Activated CD4-positive, CD25-positive, alpha-beta regulatory T cell (primary cell): Measurements from ENCODE around the gene NEK11.
"Not testable (repeated sequence)": the region's sequence is repeated elsewhere in the genome, so short reads cannot be mapped to it uniquely, and the experiment has no call there.

Experiments
- DNase-seq, 4 experiments: peaks; one replicate each; lab custom pipeline; 2025; lab: John Stamatoyannopoulos, UW

Gene NEK11

DNA sequence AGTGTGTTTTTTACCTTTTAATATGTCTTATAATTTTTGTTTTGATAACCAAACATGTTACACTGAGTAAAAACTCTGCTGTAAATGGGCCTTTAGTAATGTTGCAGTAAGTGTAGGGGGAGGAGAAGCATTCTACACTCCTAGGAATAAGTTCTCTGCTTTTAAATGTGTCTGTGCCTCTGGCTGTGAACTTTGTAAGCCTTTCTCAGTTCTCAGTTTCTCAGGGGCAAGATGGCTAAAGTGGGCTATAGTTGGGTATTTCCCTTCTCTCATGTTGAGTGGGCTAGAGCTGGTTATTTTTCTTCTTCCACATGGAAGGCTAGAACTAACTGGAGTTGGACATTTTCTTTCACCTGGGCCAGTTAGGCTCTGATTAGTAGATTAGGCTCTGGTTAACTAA, 279.6 kb downstream of the NEK11 start:
- DNase-seq, result no peak

DNA sequence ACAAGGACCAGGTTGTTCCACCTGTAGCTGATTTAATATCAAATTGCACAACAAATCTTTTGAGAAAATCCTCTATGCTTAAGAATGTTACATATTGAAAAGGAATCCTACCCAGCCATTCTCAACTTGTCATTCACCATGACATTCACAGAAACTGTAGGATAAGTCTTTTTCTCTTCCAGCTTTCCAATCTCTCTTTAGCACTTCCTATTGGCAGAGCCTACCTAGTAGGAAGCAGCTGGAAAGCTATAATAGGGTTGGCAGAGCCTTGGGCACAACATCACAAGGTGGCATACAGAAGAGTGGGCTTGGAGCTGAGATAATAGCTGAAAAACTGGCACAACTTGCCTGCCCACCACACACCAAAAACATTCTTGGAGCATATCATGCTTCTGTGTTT, 287.6 kb downstream of the NEK11 start:
- DNase-seq, result no peak

DNA sequence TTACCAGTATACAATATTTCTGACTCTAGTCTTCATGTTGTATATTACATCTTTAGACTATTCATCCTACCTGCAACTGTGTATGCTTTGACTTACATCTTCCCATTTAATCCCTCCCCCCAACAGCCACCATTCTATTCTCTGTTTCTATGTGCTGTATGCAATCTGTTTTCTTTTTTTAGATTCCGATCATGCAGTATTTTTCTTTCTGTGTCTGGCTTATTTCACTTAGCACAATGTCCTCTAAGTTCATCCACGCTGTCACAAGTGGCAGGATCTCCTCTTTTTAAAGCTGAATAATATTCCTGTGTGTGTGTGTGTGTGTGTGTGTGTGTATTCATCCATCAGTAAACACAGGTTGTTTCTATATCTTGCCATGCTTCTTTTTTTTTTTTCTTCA, 288.5 kb downstream of the NEK11 start:
- no peak for DNase-seq

DNA sequence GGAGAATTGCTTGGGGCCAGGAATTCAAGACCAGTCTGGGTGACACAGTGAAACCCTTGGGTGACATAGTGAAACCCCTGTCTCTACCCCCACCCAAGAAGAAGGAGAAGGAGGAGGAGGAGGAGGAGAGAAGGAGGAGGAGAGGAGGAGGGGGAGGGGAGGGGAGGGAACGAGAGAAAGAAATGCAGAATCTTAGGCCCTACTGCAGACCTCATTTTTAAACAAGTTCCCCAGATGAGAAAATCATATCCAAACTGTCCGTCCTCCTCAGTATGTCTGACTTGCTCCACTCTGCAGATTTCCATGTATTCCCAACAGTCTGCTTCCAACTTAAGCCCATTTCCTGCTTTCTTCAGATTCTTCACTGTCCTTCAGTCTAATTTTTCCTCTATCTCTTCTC, 291.0 kb downstream of the NEK11 start:
- DNase-seq, result no peak

DNA sequence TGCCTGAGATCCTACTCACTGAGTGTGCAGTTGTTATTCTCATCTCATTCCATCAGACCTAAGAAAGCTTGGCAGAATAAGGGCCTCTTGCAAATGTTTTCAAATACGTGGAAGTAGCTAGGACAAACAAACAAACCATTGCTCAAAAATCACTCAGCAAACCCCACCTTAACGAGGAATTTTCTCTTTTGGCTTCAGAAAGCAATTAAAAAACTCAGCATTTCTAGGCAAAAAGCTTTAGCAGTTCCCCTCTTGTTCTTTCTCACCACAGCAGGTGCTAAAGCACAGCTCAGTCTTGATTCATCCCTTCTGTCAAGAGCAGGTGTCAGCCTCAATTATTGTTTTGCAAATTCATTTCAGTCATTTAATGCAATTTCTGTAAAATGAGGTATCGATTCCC, 296.3 kb downstream of the NEK11 start:
- DNase-seq, result no peak

DNA sequence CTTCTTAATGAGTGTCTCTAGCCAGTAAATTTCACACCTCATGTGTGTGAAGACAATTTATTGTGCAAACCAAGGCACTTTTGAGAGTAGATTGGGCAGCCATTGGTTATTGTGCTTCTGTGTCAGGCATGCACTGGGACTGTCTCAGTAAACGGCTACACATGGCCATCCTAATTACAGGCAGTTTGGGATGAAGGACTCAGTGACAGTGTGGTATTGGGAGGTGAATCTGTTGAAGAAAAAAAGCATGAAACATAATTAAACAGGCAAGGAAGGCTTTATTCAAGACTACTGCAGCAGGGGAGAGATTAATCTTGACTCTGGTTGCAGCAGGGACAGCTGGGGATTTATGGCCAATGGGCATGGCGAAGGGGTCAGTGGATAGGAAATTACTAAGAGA, 297.1 kb downstream of the NEK11 start:
- DNase-seq, result no peak

DNA sequence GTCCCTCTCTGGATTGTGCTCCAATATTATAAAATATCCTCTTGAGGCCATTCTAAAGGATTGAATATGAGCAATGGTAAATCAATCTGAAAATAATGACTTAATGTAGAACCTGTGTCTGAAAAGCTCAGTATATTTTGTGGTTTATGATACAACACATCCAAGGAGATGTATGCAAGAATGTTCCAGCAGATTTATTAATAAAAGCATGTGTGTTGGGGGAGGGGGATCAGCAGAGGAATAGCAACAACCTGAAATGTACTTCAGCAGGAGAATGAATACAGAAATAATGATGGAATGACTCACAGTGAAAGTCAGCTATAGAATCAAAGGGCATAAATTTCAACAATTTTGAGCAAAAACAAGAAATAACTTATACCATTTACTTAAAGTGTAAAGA, 298.2 kb downstream of the NEK11 start:
- DNase-seq, result no peak

DNA sequence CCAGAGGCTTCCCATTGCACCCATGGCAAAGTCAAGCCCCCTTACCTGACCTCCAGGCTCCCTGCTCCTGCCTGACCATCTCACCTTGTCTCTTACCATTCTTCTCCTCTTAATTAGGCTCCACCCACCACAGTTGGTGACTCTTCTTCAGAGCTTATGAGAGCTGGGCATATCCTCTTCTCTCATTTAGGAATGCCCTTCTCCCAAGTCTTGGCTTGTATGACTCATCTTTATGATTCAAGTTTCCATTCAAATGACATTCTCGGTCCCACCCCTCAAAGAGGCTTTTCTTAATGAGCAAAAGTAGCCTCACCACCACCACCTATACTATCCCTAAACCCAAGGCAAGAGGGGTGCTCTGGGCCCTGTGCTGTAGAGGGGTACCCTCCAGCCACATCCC, 299.6 kb downstream of the NEK11 start:
- DNase-seq, result no peak

DNA sequence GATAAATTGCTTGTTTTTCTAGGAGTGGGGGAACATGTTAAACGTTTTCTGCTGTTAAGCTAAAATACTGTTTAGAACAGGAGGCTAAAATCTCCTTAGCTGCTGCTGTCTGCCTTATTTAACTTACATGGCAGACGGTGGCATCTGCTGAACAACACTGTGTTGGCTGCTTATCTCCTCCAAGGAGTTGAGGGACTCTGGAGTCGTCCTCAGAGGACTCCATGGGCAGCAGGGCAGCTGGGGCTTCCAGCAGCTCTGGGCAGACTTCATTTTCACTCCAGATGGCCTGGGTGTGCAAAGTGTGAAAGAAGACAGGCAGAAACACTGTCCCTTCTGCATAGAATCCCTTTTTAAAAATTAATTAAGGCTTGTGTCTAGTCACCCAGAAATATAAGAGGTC, 302.0 kb downstream of the NEK11 start:
- DNase-seq, result no peak

DNA sequence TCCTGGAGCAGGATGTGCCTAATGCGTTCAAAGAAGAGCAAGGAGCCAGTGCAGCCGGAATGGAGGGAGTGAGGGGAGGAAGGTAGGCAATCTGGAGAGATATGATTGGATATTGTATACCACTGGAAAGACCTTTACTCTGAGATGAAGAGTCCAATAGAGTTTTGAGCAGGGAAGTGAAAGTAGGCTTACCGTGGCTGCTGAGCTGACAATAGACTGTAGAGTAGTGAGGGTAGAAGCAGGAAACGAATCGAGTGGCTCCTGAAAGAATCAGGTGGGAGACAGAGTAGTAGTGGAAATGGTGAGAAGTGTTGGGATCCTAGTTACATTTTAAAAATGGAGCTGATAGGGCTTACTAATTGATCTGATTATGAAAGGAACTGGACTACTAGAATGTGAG, 303.1 kb downstream of the NEK11 start:
- no peak for DNase-seq

DNA sequence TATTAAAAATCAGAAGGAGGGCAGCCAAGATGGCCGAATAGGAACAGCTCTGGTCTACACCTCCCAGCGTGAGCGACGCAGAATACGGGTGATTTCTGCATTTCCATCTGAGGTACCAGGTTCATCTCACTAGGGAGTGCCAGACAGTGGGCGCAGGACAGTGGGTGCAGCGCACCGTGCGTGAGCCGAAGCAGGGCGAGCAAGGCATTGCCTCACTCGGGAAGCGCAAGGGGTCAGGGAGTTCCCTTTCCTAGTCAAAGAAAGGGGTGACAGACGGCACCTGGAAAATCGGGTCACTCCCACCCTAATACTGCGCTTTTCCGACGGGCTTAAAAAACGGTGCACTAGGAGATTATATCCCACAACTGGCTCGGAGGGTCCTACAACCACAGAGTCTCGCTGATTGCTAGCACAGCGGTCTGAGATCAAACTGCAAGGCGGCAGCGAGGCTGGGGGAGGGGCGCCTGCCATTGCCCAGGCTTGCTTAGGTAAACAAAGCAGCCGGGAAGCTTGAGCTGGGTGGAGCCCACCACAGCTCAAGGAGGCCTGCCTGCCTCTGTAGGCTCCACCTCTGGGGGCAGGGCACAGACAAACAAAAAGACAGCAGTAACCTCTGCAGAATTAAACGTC, 304.9 kb downstream of the NEK11 start:
- not testable (repeated sequence) for DNase-seq

DNA sequence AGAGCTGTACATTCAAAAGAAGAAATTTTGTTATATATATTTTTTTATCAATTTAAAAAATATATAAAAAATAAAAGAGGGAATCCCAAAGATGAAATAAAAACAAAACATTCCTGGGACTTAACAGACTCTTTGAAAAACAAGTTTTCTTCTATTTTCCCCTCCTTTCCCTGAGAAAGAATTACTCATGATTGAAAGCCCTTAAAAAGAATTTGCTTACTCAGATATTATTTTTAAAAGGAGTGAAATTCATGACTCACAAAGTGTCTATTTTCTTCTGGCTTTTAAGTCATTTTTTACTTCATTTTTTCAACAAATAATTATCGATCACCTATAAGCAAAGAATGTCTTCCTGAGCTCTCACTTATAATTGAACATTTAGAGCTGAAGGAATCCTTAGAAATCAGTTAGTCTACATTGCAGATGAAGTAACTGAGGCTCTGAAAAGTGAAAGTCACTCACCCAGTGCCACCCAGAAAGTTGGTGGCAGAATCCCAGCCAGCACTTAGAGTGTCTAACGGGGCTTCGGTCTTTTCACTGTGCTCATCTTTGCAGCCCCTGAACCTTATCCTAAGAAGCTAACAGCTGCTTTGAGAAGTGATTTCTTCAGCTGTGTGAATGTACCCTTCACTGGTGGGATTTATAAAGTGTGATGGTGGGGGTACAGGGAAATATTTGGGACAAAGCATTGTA, 312.4 kb downstream of the NEK11 start:
- no peak for DNase-seq

DNA sequence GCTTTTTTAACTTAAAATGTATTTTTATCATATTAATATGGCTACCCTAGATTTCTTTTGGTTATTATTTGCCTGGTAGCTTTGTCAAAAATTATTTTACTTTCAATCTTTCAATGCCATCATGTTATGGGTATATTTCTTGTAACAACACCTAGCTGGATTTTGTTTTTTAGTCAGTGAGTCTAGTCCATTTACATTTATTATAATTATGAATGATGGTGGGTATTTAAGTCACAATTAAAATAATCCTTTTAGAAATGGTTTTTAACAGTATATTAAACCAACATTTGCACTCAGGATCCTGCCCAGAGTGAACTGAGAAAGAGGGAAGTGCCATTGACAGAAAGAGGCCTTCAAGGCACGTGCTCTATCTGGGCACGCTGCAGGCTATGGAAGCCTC, 315.1 kb downstream of the NEK11 start:
- no peak for DNase-seq

DNA sequence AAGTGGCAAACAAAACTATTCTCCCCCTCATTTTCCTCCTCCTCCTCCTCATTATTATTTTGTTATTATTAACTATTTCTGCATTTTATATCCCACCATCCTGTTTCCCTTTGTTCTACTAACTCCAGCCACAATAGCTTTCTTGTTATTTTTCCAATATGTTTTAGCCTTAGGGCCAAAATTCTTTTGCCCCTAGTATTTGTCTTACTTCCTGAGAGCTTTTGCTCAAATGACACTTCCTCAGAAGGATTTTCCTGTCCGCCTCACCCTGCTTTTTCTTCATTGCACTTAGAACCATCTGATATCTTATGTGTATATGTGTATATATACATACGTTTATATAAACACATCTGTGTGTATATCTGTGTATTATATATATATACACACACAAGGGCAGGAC, 322.2 kb downstream of the NEK11 start:
- no peak for DNase-seq

DNA sequence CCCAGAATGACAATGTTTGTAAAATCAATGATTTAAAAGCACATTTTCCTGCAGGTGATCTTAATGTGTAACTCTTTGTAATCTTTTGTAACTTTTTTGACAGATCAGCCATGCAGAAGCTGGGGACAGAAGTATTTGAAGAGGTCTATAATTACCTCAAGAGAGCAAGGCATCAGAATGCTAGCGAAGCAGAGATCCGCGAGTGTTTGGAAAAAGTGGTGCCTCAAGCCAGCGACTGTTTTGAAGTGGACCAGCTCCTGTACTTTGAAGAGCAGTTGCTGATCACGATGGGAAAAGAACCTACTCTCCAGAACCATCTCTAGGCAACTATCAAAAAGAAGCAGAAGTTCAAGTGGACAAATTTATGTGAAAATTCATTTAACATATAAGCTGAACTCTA, 322.8 kb downstream of the NEK11 start:
- no peak for DNase-seq

DNA sequence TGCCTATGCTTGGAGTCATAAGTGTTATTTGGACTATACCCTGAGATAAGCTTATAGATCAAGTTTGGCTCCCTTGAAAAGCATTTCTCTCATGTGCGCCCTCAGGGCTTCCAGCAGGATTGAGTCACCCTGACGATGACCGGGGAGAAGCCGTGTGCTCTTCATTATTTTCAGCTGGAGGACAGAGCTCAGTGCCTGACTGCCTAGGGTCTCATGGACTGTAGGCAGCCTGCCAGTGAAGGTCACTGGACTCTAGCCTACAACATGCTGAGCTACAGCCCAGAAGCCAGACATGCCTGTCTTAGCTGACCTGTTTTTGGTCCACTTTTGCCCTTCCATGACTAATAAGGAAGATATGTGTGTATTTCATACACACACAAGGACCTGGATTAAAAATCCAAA, 323.3 kb downstream of the NEK11 start:
- DNase-seq, result no peak

DNA sequence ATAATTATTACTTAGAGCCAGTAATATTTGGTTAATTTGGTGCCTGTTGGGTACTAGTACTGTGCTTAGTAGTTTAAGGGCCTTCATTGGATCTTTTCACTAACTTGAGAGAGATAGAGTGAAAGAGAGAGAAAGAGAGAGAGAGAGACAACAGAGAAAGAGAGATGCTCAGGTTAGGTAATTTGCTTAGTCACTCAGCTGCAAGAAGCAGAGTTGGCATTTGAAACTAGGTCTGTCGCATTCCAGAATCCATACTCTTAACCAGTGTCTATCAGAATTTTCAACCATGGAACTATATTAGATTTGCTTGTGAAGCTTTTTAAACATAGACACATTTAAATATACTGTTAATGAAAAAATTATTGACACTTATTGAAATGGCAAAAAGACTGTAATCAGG, 323.8 kb downstream of the NEK11 start:
- DNase-seq, result no peak

DNA sequence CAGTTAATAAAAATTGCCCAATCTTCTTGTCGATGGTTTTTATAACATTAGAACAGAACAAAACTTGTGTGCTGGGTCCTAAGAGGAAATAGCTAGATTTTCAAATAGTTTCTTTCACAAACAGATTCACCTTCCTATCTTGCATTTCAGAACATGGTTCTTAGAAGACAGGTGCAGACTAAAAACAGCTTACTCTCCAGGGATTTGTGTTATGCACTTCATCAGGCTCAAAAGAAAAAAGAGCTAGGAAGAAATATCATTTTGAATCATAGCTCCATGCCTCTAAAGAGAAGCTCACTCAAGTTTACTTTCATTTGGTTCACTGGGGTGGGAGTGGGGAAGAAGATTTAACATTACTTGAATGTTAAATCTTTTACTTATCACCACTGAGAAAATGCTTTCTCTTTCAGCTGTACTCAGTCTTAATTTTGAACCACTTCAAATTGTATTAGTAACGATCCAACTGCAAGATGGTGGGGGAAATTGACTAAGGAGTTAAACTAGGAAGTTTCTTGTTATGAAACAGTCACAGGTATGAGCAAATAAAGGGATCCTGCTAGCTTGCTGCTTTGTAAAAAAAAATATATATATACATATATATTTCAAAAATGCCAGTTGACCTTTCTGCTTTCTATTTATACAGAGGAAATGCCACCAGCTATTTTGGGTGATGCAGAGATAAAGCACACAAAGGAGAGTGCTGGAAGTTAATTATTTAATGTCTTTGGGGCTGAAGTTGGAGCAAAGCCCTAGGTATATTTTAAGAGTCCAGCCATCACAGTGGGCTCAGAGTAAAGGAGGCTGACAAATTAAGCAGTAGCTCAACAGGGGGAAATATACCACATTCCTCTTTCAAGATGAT, 326.6 kb downstream of the NEK11 start:
- no peak for DNase-seq

DNA sequence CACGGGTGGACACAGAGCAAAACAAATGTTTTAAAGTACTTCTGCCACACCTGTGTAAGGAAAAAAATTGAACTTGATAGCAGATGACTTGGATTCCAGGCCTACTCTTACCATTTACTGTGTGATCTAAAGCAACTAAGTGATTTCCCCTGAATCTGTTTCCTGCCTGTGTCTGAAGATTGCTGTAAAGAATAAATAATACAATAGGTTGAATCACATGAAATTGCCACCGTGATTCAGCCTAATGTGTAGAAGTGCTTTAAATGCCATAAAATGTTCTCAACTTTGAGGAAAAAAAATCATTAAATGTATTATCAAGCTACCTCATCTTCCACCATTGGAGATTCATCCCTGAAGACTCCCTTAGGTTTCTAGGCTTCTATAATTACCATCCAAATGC, 327.3 kb downstream of the NEK11 start:
- no peak for DNase-seq

DNA sequence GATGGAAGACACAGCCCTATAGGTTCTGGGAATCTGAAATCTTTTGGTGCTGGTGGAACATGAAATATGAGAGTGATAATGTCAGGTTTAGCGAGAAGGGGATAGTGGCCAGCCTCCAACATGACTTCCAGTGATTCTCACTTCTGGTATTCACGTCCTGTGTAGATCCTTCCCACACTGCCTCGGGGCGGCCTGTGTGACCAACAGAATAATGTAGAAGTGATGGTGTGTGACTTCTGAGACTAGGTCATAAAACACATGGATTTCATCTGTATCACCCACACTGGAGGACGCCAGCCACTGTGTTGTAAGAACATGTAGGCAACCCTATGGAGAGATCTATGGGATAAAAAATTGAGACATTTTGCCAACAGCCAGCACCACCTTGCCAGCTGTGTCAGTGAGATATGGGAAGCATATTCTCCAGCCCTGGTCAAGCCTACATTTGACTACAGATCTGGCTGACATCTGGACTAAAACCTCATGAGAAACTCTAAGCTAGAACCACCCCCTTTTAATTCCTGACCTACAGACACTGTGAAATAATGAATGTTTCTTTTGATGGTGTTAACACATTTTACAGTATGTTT, 329.4 kb downstream of the NEK11 start:
- no peak for DNase-seq

DNA sequence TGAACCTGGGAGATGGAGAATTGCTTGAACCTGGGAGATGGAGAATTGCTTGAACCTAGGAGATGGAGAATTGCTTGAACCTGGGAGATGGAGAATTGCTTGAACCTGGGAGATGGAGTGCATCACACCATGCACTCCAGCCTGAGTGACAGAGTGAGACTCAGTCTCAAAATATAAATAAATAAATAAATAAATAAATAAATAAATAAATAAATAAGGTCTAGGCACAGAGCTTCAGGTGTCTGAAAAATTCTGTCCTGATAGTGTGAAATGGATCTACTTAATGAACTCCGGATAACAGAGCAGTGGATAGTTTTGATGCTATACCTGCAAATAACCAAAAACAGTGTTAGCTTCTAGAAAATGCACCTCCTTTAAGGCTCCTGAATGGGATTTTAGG, 330.6 kb downstream of the NEK11 start:
- DNase-seq, result no peak

DNA sequence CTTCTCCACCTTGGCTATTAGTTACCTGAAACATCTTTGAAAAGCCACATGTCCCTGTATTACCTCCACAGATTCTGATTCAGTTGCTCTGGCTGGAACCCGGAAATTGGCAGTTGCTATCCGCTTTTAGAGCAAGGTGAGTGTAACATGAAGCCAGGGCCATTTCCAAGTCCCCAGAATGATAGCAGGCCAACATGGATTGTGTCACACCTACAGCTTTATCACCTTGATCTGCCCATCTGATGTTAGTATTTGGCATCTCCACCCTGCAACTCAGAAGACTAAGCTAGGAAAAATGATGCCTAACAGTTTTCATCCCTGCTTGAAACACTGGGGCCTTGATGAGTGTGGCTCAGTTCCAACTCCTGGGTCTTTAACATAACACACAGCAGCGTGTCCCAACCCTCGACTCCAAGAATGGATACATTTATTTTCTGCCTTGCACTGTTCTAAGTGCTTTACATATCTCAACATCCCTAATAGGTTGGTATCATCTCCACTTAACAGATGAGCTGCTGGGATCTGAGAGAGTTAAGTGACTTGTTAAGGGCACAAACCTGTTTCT, 333.6 kb downstream of the NEK11 start:
- no peak for DNase-seq

DNA sequence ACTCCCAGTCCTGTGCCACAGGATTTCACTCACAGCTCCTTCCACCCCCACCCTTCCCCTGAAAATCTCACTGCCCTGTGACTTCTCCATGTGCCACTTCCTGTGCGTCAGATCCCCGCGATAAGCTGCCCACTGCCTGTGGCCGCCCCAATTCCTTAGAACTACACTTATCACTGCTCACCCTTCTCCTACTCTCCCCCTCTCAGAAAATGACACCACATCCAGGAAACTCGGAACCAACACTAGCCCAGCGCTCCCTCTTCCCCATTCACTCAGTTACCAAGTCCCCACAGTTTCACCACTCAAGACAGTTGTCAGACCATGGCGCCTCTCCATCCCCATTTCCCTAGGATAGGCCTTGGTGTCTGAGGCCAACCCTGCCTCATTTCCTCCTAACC, 334.4 kb downstream of the NEK11 start:
- not testable (repeated sequence) for DNase-seq
